ENCODE data around the gene KPNA1. TPM values are rescaled to one million over a fixed set of nuclear protein-coding genes. Genes with fewer than 3 reads are reported as not detected.

KPNA1 gene
- total RNA-seq, 1 experiment from 2014 or later, result 104 TPM

DNA sequence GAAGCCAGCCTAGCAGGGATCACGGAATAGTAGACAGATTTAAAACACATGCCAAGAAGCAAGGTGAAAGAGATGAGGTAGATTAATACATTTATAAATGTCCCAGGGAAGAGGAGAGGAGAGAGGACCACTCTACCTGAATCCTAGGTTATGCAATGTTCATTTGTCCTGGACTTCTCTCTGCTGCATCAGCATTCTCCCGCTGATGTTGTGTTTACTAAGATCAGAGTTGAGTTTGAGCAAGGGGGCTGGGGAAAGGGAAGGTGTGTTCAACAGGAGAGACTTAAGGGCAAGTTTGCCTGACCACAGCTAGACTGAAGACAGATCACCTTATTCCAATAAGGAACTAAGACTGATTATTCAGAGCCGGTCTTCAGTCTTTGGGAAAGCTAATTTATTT, 1.1 kb upstream of the KPNA1 start:
- no peak overlapping the region for H3K4me3 Mint-ChIP-seq (ENCODE audit: unreplicated experiment)
- peaks cover 26% of the 10 kb centered on the region for H3K4me1 Mint-ChIP-seq (ENCODE audit: insufficient read depth, unreplicated experiment)
- peaks cover 4% of the 10 kb centered on the region for H3K9me3 Mint-ChIP-seq (ENCODE audit: unreplicated experiment)
- no peak overlapping the region for H3K27ac Mint-ChIP-seq (ENCODE audit: low read depth, unreplicated experiment)
- BruUV-seq (replicated peaks), result no TSS peak
- TF ChIP-seq, protein P1, sequence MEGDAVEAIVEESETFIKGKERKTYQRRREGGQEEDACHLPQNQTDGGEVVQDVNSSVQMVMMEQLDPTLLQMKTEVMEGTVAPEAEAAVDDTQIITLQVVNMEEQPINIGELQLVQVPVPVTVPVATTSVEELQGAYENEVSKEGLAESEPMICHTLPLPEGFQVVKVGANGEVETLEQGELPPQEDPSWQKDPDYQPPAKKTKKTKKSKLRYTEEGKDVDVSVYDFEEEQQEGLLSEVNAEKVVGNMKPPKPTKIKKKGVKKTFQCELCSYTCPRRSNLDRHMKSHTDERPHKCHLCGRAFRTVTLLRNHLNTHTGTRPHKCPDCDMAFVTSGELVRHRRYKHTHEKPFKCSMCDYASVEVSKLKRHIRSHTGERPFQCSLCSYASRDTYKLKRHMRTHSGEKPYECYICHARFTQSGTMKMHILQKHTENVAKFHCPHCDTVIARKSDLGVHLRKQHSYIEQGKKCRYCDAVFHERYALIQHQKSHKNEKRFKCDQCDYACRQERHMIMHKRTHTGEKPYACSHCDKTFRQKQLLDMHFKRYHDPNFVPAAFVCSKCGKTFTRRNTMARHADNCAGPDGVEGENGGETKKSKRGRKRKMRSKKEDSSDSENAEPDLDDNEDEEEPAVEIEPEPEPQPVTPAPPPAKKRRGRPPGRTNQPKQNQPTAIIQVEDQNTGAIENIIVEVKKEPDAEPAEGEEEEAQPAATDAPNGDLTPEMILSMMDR (IDR thresholded peaks at IDR 0.05; ENCODE audit: unreplicated experiment), result no peak
- H3K27me3 Mint-ChIP-seq (ENCODE audit: insufficient read depth, unreplicated experiment), result no peaks in the 10 kb centered on the region
- ChIA-PET POLR2A (interaction anchor here (10.6 kb wide), 1 partner anchor 27 kb away, joined by 144 read pairs; no protein-coding TSS in a partner anchor), CTCF (interaction anchor here (0.5 to 1.9 kb wide), 6 partner anchors 9 to 164 kb away, joined by 3 to 8 read pairs (median 3); no protein-coding TSS in a partner anchor)
- DNase-seq (ENCODE audit: unreplicated experiment), result no peak
- peaks cover 6% of the 10 kb centered on the region for H3K36me3 Mint-ChIP-seq (ENCODE audit: insufficient read depth, unreplicated experiment)
- intact Hi-C loops (cut with micrococcal nuclease), result loop anchor here (2.0 kb wide), 2 partner anchors 49 to 57 kb away; partner anchors contain the start of genes DTX3L and PARP9

DNA sequence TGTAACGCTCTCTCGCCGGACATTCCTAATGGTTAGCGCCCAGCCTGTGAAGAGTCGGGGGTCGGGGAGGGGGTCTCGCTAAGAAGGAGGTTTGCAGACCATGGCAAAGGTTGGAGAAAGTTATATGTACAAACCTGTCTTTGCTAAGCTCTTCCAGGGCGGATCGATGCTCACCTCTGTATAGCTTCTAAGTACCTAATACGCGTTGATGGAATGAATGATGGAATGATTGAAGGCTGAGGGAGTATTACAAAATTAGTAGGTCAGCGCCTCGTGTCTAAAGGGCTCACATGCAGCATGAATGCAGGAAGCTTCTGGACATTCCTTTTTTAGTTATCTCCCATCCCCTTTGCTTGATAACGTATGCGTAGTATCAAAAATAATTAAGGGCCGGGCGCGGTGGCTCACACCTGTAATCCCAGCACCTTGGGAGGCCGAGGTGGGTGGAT, 305 bp upstream of the KPNA1 start:
- BruUV-seq (replicated peaks), result no TSS peak

DNA sequence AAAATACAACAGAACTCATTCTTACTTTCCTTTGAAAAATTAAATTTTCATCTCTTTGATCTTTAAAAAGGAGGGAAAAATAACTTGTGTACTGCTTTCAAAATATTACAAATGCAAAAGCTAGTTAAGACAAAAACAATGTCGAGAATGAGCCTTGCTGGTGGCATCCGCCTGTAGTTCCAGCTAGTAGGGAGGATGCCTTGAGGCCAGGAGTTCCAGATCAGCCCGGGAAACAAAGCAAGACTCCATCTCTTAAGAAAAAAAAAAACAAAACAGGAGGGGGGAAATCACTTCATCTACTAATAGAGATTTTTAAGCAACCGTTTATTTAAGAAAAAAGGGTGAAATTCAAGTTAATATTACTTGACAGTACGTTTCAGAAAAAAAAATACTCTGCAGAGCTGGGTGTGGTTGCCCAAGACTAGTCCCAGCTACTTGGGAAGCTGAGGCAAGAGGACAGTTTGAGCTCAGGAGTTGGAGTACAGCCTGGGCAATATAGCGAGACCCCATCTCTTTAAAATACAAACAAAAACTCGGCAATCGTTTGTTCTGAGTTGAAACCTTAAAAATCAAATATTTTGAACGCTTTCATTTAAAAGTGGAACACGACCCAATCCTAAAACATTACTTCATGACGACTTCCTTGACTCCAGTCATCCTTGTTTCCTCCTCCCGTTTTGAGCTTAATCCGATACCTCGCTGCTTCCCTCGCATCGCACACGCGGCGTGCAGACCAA, 1.2 kb downstream of the KPNA1 start:
- Mint-ChIP-seq H3K9me3 (ENCODE audit: unreplicated experiment) (no peaks in the 10 kb centered on the region), H3K36me3 (ENCODE audit: insufficient read depth, unreplicated experiment) (peaks cover 6% of the 10 kb centered on the region), H3K27me3 (ENCODE audit: insufficient read depth, unreplicated experiment) (no peaks in the 10 kb centered on the region), H3K4me3 (ENCODE audit: unreplicated experiment) (peak overlapping the region; percentile 81), H3K27ac (ENCODE audit: low read depth, unreplicated experiment) (peak overlapping the region; percentile 84), H3K4me1 (ENCODE audit: insufficient read depth, unreplicated experiment) (peaks cover 43% of the 10 kb centered on the region)
- BruUV-seq (replicated peaks), result TSS peak; percentile 44
- CTCF ChIA-PET, result interaction anchor here (0.6 to 1.6 kb wide), 6 partner anchors 15 to 967 kb away, joined by 3 to 4 read pairs (median 3); no protein-coding TSS in a partner anchor
- POLR2A ChIA-PET, result interaction anchor here (0.6 to 10.6 kb wide), 15 partner anchors 8 to 169 kb away, joined by 3 to 144 read pairs (median 5); partner anchors contain the start of genes DTX3L, FAM162A, MIX23 and PARP9
- TF ChIP-seq, protein P1 (IDR thresholded peaks at IDR 0.05; ENCODE audit: unreplicated experiment), result no peak
- intact Hi-C loops (cut with micrococcal nuclease), result loop anchor here (2.0 to 5.0 kb wide), 3 partner anchors 51 to 96 kb away; partner anchors contain the start of genes DTX3L, PARP9 and WDR5B
- DNase-seq (ENCODE audit: unreplicated experiment), result no peak

More for the DNA sequence above, 305 bp upstream of the KPNA1 start:
- intact Hi-C loops (cut with micrococcal nuclease), result loop anchor here (2.0 kb wide), 2 partner anchors 50 to 56 kb away; partner anchors contain the start of genes DTX3L and PARP9
- TF ChIP-seq, protein P1 (IDR thresholded peaks at IDR 0.05; ENCODE audit: unreplicated experiment), result no peak
- DNase-seq (ENCODE audit: unreplicated experiment), result no peak
- Mint-ChIP-seq H3K9me3 (ENCODE audit: unreplicated experiment) (no peaks in the 10 kb centered on the region), H3K27me3 (ENCODE audit: insufficient read depth, unreplicated experiment) (no peaks in the 10 kb centered on the region), H3K36me3 (ENCODE audit: insufficient read depth, unreplicated experiment) (peaks cover 6% of the 10 kb centered on the region), H3K4me3 (ENCODE audit: unreplicated experiment) (peak overlapping the region; percentile 81), H3K4me1 (ENCODE audit: insufficient read depth, unreplicated experiment) (peaks cover 28% of the 10 kb centered on the region), H3K27ac (ENCODE audit: low read depth, unreplicated experiment) (peak overlapping the region; percentile 84)
- POLR2A ChIA-PET, result interaction anchor here (0.5 to 10.6 kb wide), 21 partner anchors 10 to 1090 kb away, joined by 3 to 144 read pairs (median 4); partner anchors contain the start of genes DTX3L, FAM162A, HSPBAP1 and MIX23
- CTCF ChIA-PET, result interaction anchor here (0.5 to 1.9 kb wide), 4 partner anchors 17 to 57 kb away, joined by 3 to 8 read pairs (median 4); no protein-coding TSS in a partner anchor

DNA sequence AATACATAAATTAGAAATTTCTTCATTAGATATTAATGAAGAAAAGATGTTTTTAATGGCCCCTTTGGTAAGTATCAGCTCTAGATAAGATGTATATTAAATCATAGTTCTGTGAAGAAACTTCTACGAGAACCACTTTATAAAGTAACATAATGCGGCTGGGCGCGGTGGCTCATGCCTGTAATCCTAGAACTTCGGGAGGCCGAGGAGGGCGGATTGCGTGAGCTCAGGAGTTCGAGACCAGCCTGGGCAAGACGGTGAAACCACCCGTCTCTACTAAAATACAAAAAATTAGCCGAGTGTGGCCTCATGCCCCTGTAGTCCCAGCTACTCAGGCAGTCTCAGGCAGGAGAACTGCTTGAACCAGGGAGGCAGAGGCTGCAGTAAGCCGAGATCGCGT, 2.5 kb downstream of the KPNA1 start:
- no peak for DNase-seq (ENCODE audit: unreplicated experiment)
- Mint-ChIP-seq H3K36me3 (ENCODE audit: insufficient read depth, unreplicated experiment) (peaks cover 6% of the 10 kb centered on the region), H3K27ac (ENCODE audit: low read depth, unreplicated experiment) (peak overlapping the region; percentile 21), H3K9me3 (ENCODE audit: unreplicated experiment) (no peaks in the 10 kb centered on the region), H3K27me3 (ENCODE audit: insufficient read depth, unreplicated experiment) (no peaks in the 10 kb centered on the region), H3K4me1 (ENCODE audit: insufficient read depth, unreplicated experiment) (peaks cover 46% of the 10 kb centered on the region), H3K4me3 (ENCODE audit: unreplicated experiment) (no peak overlapping the region)
- TF ChIP-seq, protein P1 (IDR thresholded peaks at IDR 0.05; ENCODE audit: unreplicated experiment), result no peak
- BruUV-seq (replicated peaks), result no TSS peak
- intact Hi-C loops (cut with micrococcal nuclease), result loop anchor here (5.0 kb wide), 1 partner anchor 95 kb away; the partner anchor contains the start of gene WDR5B
- ChIA-PET POLR2A (interaction anchor here (0.6 to 10.6 kb wide), 3 partner anchors 13 to 167 kb away, joined by 3 to 144 read pairs (median 57); no protein-coding TSS in a partner anchor), CTCF (interaction anchor here (0.6 to 1.7 kb wide), 6 partner anchors 10 to 762 kb away, joined by 3 to 7 read pairs (median 3); no protein-coding TSS in a partner anchor)

All from MCF 10A (cell line).